ENCODE data around the gene CLIC5.

Gene CLIC5

DNA sequence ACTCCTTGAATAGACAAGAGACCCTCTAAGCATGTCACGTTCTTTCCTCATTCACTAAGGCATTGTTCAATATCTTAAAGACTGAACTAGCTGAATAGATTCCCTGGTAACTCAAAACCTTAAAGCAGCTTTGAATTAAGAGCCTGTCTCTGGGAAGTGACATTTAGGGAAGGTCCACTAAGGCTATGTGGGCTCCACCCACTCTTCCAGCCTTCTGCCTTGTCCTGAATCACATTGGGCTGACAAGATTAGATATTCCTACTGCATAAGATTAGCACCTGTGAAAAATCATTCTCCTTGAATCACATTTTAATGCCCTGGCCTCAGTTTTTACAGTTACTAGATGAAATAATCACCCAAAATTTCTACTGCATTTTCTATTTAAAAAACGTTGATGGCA, 36.3 kb downstream of the CLIC5 start:
- no peak for DNase-seq
- intact Hi-C loops (cut with DNase I; ENCODE audit: low total_unique reads) = no loop called here
- peaks cover 0 to 6% (median 6%) of the 10 kb centered on the region in 3 donors for H3K9me3 ChIP-seq
- H3K27me3 ChIP-seq = no peaks in the 10 kb centered on the region
- no peaks in the 10 kb centered on the region for H3K4me1 ChIP-seq
- H3K27ac ChIP-seq = no peak overlapping the region
- no peak overlapping the region for H3K4me3 ChIP-seq
- TF ChIP-seq, protein P1, sequence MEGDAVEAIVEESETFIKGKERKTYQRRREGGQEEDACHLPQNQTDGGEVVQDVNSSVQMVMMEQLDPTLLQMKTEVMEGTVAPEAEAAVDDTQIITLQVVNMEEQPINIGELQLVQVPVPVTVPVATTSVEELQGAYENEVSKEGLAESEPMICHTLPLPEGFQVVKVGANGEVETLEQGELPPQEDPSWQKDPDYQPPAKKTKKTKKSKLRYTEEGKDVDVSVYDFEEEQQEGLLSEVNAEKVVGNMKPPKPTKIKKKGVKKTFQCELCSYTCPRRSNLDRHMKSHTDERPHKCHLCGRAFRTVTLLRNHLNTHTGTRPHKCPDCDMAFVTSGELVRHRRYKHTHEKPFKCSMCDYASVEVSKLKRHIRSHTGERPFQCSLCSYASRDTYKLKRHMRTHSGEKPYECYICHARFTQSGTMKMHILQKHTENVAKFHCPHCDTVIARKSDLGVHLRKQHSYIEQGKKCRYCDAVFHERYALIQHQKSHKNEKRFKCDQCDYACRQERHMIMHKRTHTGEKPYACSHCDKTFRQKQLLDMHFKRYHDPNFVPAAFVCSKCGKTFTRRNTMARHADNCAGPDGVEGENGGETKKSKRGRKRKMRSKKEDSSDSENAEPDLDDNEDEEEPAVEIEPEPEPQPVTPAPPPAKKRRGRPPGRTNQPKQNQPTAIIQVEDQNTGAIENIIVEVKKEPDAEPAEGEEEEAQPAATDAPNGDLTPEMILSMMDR (IDR thresholded peaks at IDR 0.05) = no peak
- H3K36me3 ChIP-seq = no peaks in the 10 kb centered on the region

DNA sequence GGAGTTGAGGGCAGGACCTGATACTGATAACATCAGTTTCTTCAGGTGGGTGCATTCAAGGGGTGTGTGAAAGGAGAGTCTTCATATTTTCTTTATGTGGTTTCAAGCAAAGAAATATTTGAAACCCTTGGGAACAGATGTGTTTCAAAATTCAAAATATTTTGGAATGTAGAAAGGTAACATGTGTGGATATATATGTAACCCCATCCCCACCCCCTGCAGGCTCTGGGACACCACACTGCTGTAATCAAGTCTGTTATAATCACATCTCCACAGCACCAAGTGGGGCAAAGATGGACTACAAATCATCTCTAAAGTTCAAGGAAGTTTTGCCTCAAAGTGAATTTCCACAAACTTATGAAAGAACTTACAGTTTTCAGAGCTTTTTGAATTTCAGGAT, 41.1 kb downstream of the CLIC5 start:
- Histone ChIP-seq H3K9me3 (peaks cover 0 to 6% (median 6%) of the 10 kb centered on the region in 3 donors), H3K27ac (no peak overlapping the region), H3K4me3 (no peak overlapping the region), H3K27me3 (no peaks in the 10 kb centered on the region), H3K4me1 (no peaks in the 10 kb centered on the region), H3K36me3 (no peaks in the 10 kb centered on the region)
- TF ChIP-seq, protein P1 (IDR thresholded peaks at IDR 0.05) = no peak
- DNase-seq = no peak
- intact Hi-C loops (cut with DNase I; ENCODE audit: low total_unique reads) = no loop called here

DNA sequence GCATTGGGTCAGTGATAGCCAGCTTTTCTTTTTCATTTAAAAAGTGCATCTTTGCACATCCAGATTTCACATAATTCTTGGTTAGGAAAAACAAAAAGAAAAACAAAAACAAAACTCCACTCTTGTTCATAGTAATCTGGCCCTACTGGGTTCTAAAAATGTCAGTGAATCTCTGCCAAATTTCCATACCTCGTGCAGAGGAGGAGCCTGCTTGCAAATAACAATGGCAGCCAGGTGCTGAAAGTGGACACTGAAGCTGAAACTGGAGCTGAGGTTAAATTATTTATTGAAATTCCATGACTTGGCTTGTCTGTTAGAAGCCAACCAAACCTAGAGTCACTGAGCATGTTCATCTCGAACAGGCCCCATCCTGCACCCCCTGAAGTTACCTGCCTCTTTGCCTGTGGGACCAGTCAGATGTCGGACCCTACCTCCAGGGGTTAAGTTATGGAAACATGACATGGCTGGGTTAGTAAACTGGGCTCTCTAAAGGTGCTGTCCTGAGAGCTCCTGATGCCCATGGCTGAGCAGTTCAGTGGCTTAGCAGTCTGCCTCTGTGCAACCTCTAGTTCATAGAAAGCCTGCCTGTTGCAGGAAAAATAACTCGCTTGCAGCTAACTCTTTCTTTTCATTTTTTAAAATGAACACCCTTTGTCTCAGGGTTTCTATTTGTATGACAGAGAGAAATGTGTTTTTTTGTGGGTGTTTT, 42.7 kb downstream of the CLIC5 start:
- intact Hi-C loops (cut with DNase I; ENCODE audit: low total_unique reads) = no loop called here
- Histone ChIP-seq H3K36me3 (no peaks in the 10 kb centered on the region), H3K4me3 (no peak overlapping the region), H3K27me3 (no peaks in the 10 kb centered on the region), H3K9me3 (peaks cover 0 to 6% (median 6%) of the 10 kb centered on the region in 3 donors), H3K27ac (no peak overlapping the region), H3K4me1 (no peaks in the 10 kb centered on the region)
- TF ChIP-seq, protein P1 (IDR thresholded peaks at IDR 0.05) = no peak
- DNase-seq = no peak

DNA sequence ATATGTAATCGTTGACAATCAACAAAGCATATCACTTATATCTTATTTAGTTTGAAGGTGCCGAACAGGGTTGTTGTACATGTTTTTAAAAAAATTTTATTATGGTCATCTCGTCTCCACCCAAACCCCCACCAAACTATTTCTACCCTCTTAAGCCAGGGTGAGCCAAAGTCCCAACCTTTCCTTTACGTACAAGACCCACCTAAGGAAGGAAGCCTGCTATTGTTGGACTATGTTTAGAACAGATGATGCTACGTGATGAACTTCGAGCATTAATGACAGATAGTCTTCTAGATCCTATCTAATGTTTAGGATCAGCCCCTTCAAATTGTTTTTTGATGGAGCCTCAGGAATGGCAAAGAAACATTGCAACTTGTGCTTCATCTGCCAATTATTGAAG, 44.4 kb downstream of the CLIC5 start:
- no peaks in the 10 kb centered on the region for H3K27me3 ChIP-seq
- DNase-seq = no peak
- no peaks in the 10 kb centered on the region for H3K4me1 ChIP-seq
- peaks cover 0 to 6% (median 6%) of the 10 kb centered on the region in 3 donors for H3K9me3 ChIP-seq
- intact Hi-C loops (cut with DNase I; ENCODE audit: low total_unique reads) = no loop called here
- TF ChIP-seq, protein P1 (IDR thresholded peaks at IDR 0.05) = no peak
- no peak overlapping the region for H3K27ac ChIP-seq
- H3K36me3 ChIP-seq = no peaks in the 10 kb centered on the region
- H3K4me3 ChIP-seq = no peak overlapping the region

DNA sequence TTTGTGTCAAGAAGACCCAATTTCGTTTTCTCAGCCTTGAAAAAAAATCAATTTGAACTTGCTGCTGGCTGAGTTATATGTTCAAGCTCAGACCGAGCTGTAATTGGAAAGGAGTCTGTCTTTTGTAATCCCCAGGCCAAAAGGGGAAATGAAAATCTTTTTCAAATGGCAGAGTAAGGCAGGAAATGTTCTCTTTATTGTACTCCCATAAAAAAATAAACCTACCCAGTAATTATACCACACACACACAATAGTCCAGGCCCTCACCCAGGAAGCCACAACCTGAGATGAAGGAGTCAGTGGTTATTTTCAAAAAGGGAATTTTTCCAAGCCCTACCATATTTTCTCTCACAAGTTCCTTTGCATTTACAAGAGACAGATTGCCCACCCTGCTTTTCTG, 45.3 kb downstream of the CLIC5 start:
- no peak for DNase-seq
- peaks cover 0 to 6% (median 4%) of the 10 kb centered on the region in 3 donors for H3K9me3 ChIP-seq
- TF ChIP-seq, protein P1 (IDR thresholded peaks at IDR 0.05) = no peak

More for the DNA sequence above, 45.3 kb downstream of the CLIC5 start:
- Histone ChIP-seq H3K36me3 (no peaks in the 10 kb centered on the region), H3K27me3 (no peaks in the 10 kb centered on the region), H3K4me1 (peaks cover 0 to 5% (median 0%) of the 10 kb centered on the region in 4 donors), H3K27ac (no peak overlapping the region), H3K4me3 (no peak overlapping the region)
- intact Hi-C loops (cut with DNase I; ENCODE audit: low total_unique reads) = no loop called here

All from tibial artery (tissue), 4 donors.